Liver (tissue), 9 donors: Measurements from ENCODE around the gene PTK6. TPM values are rescaled to one million over a fixed set of nuclear protein-coding genes. Genes with fewer than 3 reads are reported as not detected.

Experiments
- DNase-seq: peaks from one replicate; pipeline ENCODE4 v3.0.0-alpha.2; 2017; ENCODE audit warnings: low spot score
- H3K27ac ChIP-seq, 2 donors: one replicate each; pipeline ENCODE4 v1.7.0; 2013; ENCODE audit warnings: inconsistent platforms in 2 of 2, low read length in 2 of 2, control low read depth in 1 of 2, low read depth in 1 of 2, mild to moderate bottlenecking in 1 of 2
- H3K27me3 ChIP-seq, 4 donors: one replicate each; pipeline versions ENCODE4 v1.6.1 to v1.7.0; 2013; ENCODE audit warnings: low read length in 3 of 4, inconsistent platforms in 1 of 4, mild to moderate bottlenecking in 1 of 4, moderate library complexity in 1 of 4; ENCODE audit not compliant: control insufficient read depth in 4 of 4, insufficient read depth in 4 of 4
- H3K36me3 ChIP-seq, 4 donors: one replicate each; pipeline versions ENCODE4 v1.6.1 to v1.7.0; 2013; ENCODE audit warnings: low read length in 3 of 4, mild to moderate bottlenecking in 3 of 4, low read depth in 1 of 4, moderate library complexity in 1 of 4; ENCODE audit not compliant: control insufficient read depth in 4 of 4, insufficient read depth in 3 of 4
- H3K4me1 ChIP-seq, 4 donors: one replicate each; pipeline versions ENCODE4 v1.6.1 to v1.7.0; 2013; ENCODE audit warnings: low read length in 3 of 4, mild to moderate bottlenecking in 3 of 4, moderate library complexity in 1 of 4; ENCODE audit not compliant: control insufficient read depth in 4 of 4, insufficient read depth in 4 of 4
- H3K4me3 ChIP-seq, 3 donors: one replicate each; pipeline versions ENCODE4 v1.6.1 to v1.7.0; 2013; ENCODE audit warnings: low read length in 3 of 3, control low read depth in 1 of 3, low read depth in 1 of 3, mild to moderate bottlenecking in 1 of 3
- H3K9ac ChIP-seq, 2 donors: one replicate each; pipeline ENCODE4 v1.7.0; 2013; ENCODE audit warnings: low read length in 2 of 2, mild to moderate bottlenecking in 2 of 2, moderate library complexity in 2 of 2, control low read depth in 1 of 2, low read depth in 1 of 2
- H3K9me3 ChIP-seq, 4 donors: one replicate each; pipeline versions ENCODE4 v1.6.1 to v1.7.0; 2013; ENCODE audit warnings: low read length in 3 of 4; ENCODE audit not compliant: control insufficient read depth in 4 of 4
- EGR1 ChIP-seq, 2 donors: IDR thresholded peaks; 2 replicates each; pipeline ENCODE4 v1.6.1; 2016 to 2018; ENCODE audit warnings: antibody characterized with exemption in 2 of 2, low read depth in 2 of 2
- FOXA1 ChIP-seq: IDR thresholded peaks from 2 replicates; pipeline ENCODE4 v1.6.1; 2016; ENCODE audit warnings: antibody characterized with exemption
- FOXA2 ChIP-seq: IDR thresholded peaks from 2 replicates; pipeline ENCODE4 v1.6.1; 2016; ENCODE audit warnings: antibody characterized with exemption
- GABPA ChIP-seq, 2 donors: IDR thresholded peaks in 1 of 2; conservative IDR thresholded peaks in 1 of 2; 2 replicates each; pipeline ENCODE4 v1.6.1; 2016; ENCODE audit warnings: antibody characterized with exemption in 2 of 2, mild to moderate bottlenecking in 1 of 2, moderate library complexity in 1 of 2
- HNF4A ChIP-seq, 2 donors: conservative IDR thresholded peaks; 2 replicates each; pipeline ENCODE4 v1.6.1; 2016; ENCODE audit warnings: antibody characterized with exemption in 2 of 2, mild to moderate bottlenecking in 2 of 2
- HNF4G ChIP-seq: IDR thresholded peaks from 2 replicates; pipeline ENCODE4 v1.6.1; 2016; ENCODE audit warnings: antibody characterized with exemption
- JUND ChIP-seq, 2 donors: IDR thresholded peaks; 2 replicates each; pipeline ENCODE4 v1.6.1; 2016; ENCODE audit warnings: antibody characterized with exemption in 2 of 2
- NR2F2 ChIP-seq: IDR thresholded peaks from 2 replicates; pipeline ENCODE4 v1.6.1; 2016; ENCODE audit warnings: antibody characterized with exemption
- RAD21 ChIP-seq, 2 donors: IDR thresholded peaks; 2 replicates each; pipeline ENCODE4 v1.6.1; 2016; ENCODE audit warnings: antibody characterized with exemption in 2 of 2, mild to moderate bottlenecking in 2 of 2
- RXRA ChIP-seq, 2 donors: IDR thresholded peaks; 2 replicates each; pipeline ENCODE4 v1.6.1; 2017 to 2018; ENCODE audit warnings: antibody characterized with exemption in 2 of 2, mild to moderate bottlenecking in 1 of 2
- SP1 ChIP-seq: IDR thresholded peaks from 2 replicates; pipeline ENCODE4 v1.6.1; 2018; ENCODE audit warnings: antibody characterized with exemption, mild to moderate bottlenecking
- TAF1 ChIP-seq: conservative IDR thresholded peaks from 2 replicates; pipeline ENCODE4 v1.6.1; 2016; ENCODE audit warnings: antibody characterized with exemption, mild to moderate bottlenecking
- YY1 ChIP-seq: IDR thresholded peaks from 2 replicates; pipeline ENCODE4 v1.6.1; 2016; ENCODE audit warnings: antibody characterized with exemption, mild to moderate bottlenecking
- WGBS: extraction: QIAGEN DNeasy Blood & Tissue Kit; methylation state at CpG from one replicate; pipeline ENCODE4 v1.1.7; 2013; 5-methylcytosine and 5-hydroxymethylcytosine counted together
- polyA plus RNA-seq, 2 donors: library from polyadenylated mRNA; stranded (reverse) in 1 of 2; unstranded in 1 of 2; fragments of 200-250 nt in 1 of 2; fragments of >200 nt in 1 of 2; fragmentation: Nextera tagmentation in 1 of 2; extraction: Ambion mirVana in 1 of 2; gene quantifications; one replicate each; pipeline versions ENCODE4 v1.2.1 to v1.2.3, GENCODE V29; 2013 to 2015
- total RNA-seq, 2 donors: library from RNA; depleted of rRNA; stranded (reverse); fragments of >200 nt; gene quantifications; one replicate each; pipeline ENCODE4 v1.2.3, GENCODE V29; 2014
- TF ChIP-seq, protein P1 (sequence below): IDR thresholded peaks from 2 replicates; pipeline ENCODE4 v1.6.1; 2016; ENCODE audit warnings: antibody characterized with exemption, mild to moderate bottlenecking
- TF ChIP-seq, protein P2 (sequence below): IDR thresholded peaks from 2 replicates; pipeline ENCODE4 v1.6.1; 2016; ENCODE audit warnings: antibody characterized with exemption
- TF ChIP-seq, protein P3 (sequence below): fragments of 150-350 bp; IDR thresholded peaks from 2 replicates; pipeline ENCODE4 v1.5.1; 2017; ENCODE audit warnings: improper control_type of control experiment, low read depth, low read length; ENCODE audit not compliant: missing input control
- TF ChIP-seq, protein P4 (sequence below): IDR thresholded peaks from 2 replicates; pipeline ENCODE4 v1.6.1; 2016; ENCODE audit warnings: antibody characterized with exemption
- TF ChIP-seq, protein P5 (sequence below): IDR thresholded peaks from 2 replicates; pipeline ENCODE4 v1.6.1; 2016; ENCODE audit warnings: antibody characterized with exemption
- donor health status: healthy.
- donor health status: healthy.
- donor health status: healthy.
- donor health status: healthy.
- donor health status: healthy.

Gene PTK6
- total and polyA plus RNA-seq, 4 donors: 0.05 to 1.2 (median 0.23) TPM

DNA sequence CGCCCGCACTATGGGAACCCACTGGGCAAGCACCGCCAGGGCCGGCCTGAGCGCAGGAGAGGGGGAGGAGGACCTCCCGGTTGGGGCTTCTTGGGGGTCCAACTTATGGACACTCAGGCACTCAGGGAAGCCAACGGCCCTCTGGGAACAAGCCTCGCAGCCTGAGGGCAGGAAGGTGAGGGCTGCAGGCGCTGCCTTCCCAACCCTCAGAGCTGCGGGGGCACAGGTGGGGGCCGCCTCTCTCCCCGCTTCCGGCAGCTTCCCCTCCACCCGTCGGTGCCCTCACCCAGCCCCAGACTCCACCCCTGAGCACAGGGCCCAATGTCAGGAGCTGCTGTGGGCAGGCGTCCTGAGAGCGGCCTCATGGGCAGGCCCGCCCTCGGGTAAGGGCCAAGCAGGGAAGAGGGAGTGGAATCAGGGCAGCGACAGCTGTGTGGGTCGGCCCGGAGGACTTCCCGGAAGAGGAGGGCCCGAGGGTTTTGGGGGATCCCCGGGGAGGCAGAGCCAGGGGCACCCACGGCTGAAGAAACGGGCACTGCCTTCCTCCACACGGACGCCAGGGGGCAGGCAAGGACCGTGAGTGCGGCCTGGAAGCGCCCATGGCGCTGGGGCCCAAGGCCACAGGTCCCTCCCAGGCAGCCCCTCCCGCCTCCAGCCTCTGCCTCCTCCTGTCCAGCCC lies 488 bp upstream of the PTK6 start:
- TF ChIP-seq TAF1: no peak
- TF ChIP-seq, protein P1, sequence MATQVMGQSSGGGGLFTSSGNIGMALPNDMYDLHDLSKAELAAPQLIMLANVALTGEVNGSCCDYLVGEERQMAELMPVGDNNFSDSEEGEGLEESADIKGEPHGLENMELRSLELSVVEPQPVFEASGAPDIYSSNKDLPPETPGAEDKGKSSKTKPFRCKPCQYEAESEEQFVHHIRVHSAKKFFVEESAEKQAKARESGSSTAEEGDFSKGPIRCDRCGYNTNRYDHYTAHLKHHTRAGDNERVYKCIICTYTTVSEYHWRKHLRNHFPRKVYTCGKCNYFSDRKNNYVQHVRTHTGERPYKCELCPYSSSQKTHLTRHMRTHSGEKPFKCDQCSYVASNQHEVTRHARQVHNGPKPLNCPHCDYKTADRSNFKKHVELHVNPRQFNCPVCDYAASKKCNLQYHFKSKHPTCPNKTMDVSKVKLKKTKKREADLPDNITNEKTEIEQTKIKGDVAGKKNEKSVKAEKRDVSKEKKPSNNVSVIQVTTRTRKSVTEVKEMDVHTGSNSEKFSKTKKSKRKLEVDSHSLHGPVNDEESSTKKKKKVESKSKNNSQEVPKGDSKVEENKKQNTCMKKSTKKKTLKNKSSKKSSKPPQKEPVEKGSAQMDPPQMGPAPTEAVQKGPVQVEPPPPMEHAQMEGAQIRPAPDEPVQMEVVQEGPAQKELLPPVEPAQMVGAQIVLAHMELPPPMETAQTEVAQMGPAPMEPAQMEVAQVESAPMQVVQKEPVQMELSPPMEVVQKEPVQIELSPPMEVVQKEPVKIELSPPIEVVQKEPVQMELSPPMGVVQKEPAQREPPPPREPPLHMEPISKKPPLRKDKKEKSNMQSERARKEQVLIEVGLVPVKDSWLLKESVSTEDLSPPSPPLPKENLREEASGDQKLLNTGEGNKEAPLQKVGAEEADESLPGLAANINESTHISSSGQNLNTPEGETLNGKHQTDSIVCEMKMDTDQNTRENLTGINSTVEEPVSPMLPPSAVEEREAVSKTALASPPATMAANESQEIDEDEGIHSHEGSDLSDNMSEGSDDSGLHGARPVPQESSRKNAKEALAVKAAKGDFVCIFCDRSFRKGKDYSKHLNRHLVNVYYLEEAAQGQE: peak; percentile 48
- peak; percentile 62 to 70 for TF ChIP-seq HNF4A (conservative IDR thresholded peaks at IDR 0.05)
- TF ChIP-seq EGR1 (IDR thresholded peaks at IDR 0.05; ENCODE audit: low read depth in 2 of 2): peak in 1 of 2 donors; percentile 62
- TF ChIP-seq RXRA (IDR thresholded peaks at IDR 0.05): peak; percentile 74 to 81
- TF ChIP-seq FOXA1: no peak
- TF ChIP-seq, protein P2, sequence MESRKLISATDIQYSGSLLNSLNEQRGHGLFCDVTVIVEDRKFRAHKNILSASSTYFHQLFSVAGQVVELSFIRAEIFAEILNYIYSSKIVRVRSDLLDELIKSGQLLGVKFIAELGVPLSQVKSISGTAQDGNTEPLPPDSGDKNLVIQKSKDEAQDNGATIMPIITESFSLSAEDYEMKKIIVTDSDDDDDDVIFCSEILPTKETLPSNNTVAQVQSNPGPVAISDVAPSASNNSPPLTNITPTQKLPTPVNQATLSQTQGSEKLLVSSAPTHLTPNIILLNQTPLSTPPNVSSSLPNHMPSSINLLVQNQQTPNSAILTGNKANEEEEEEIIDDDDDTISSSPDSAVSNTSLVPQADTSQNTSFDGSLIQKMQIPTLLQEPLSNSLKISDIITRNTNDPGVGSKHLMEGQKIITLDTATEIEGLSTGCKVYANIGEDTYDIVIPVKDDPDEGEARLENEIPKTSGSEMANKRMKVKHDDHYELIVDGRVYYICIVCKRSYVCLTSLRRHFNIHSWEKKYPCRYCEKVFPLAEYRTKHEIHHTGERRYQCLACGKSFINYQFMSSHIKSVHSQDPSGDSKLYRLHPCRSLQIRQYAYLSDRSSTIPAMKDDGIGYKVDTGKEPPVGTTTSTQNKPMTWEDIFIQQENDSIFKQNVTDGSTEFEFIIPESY: no peak
- TF ChIP-seq GABPA (IDR thresholded peaks at IDR 0.05 in 1 of 2, conservative IDR thresholded peaks at IDR 0.05 in 1 of 2): peak in 1 of 2 donors; percentile 92
- TF ChIP-seq, protein P3, sequence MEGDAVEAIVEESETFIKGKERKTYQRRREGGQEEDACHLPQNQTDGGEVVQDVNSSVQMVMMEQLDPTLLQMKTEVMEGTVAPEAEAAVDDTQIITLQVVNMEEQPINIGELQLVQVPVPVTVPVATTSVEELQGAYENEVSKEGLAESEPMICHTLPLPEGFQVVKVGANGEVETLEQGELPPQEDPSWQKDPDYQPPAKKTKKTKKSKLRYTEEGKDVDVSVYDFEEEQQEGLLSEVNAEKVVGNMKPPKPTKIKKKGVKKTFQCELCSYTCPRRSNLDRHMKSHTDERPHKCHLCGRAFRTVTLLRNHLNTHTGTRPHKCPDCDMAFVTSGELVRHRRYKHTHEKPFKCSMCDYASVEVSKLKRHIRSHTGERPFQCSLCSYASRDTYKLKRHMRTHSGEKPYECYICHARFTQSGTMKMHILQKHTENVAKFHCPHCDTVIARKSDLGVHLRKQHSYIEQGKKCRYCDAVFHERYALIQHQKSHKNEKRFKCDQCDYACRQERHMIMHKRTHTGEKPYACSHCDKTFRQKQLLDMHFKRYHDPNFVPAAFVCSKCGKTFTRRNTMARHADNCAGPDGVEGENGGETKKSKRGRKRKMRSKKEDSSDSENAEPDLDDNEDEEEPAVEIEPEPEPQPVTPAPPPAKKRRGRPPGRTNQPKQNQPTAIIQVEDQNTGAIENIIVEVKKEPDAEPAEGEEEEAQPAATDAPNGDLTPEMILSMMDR: peak; percentile 99
- TF ChIP-seq HNF4G: no peak
- TF ChIP-seq JUND (IDR thresholded peaks at IDR 0.05): no peak
- TF ChIP-seq, protein P4, sequence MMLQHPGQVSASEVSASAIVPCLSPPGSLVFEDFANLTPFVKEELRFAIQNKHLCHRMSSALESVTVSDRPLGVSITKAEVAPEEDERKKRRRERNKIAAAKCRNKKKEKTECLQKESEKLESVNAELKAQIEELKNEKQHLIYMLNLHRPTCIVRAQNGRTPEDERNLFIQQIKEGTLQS: no peak
- peak; percentile 94 to 96 for TF ChIP-seq RAD21 (IDR thresholded peaks at IDR 0.05)
- TF ChIP-seq SP1: peak; percentile 88
- peak; percentile 34 for TF ChIP-seq NR2F2
- peak; percentile 88 for TF ChIP-seq YY1
- TF ChIP-seq, protein P5, sequence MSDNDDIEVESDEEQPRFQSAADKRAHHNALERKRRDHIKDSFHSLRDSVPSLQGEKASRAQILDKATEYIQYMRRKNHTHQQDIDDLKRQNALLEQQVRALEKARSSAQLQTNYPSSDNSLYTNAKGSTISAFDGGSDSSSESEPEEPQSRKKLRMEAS: no peak
- no peak for TF ChIP-seq FOXA2

More for the DNA sequence above, 488 bp upstream of the PTK6 start:
- H3K36me3 ChIP-seq: no peaks in the 10 kb centered on the region
- no peaks in the 10 kb centered on the region for H3K9me3 ChIP-seq
- H3K9ac ChIP-seq: peak overlapping the region in 1 of 2 donors; percentile 56
- H3K4me3 ChIP-seq: peak overlapping the region in 2 of 3 donors; percentile 33 to 40
- H3K27ac ChIP-seq: peak overlapping the region; percentile 39 to 63
- peak; percentile 83 for DNase-seq
- no peaks in the 10 kb centered on the region for H3K27me3 ChIP-seq
- WGBS: 12% methylated on average over 34 of the region's 34 CpGs
- H3K4me1 ChIP-seq: peaks cover 10 to 28% (median 19%) of the 10 kb centered on the region in 4 donors
